Keratinocyte (primary cell): ENCODE data around the gene PMEPA1. TPM values are rescaled to one million over a fixed set of nuclear protein-coding genes. Genes with fewer than 3 reads are reported as not detected.

Experiments used
- DNase-seq: peaks from one replicate; pipeline ENCODE4 v3.0.0-alpha.2; 2011; ENCODE audit warnings: low read depth, missing footprints, low spot score
- FAIRE-seq: peaks from 2 replicates; lab custom pipeline; 2011; peaks lifted over from hg19 to GRCh38; lab: Jason Lieb, UNC
- H2AFZ ChIP-seq: 2 replicates; pipeline ENCODE4 v1.6.0; 2012; ENCODE audit warnings: low read length, control low read depth, inconsistent platforms; ENCODE audit not compliant: control insufficient read depth
- H3K27ac ChIP-seq: 2 replicates; pipeline ENCODE4 v1.5.1; 2011; ENCODE audit warnings: low read length; ENCODE audit not compliant: control insufficient read depth, insufficient read depth
- H3K27me3 ChIP-seq: 3 replicates; pipeline ENCODE4 v1.6.0; 2011; ENCODE audit warnings: low read length; ENCODE audit not compliant: control insufficient read depth, insufficient read depth; ENCODE audit errors: extremely low read depth
- H3K36me3 ChIP-seq, 2 experiments: 2 replicates in 1 of 2; 3 replicates in 1 of 2; pipeline ENCODE4 v1.5.1; 2011; ENCODE audit warnings: low read length in 2 of 2, mild to moderate bottlenecking in 1 of 2; ENCODE audit not compliant: control insufficient read depth in 2 of 2, insufficient read depth in 2 of 2; ENCODE audit errors: extremely low read depth in 1 of 2
- H3K4me1 ChIP-seq: 3 replicates; pipeline ENCODE4 v1.5.1; 2011; ENCODE audit warnings: low read length; ENCODE audit not compliant: control insufficient read depth, insufficient read depth; ENCODE audit errors: extremely low read depth
- H3K4me2 ChIP-seq: 3 replicates; pipeline ENCODE4 v1.6.0; 2011; ENCODE audit warnings: low read depth, low read length; ENCODE audit not compliant: control insufficient read depth, insufficient read depth; ENCODE audit errors: extremely low read depth
- H3K4me3 ChIP-seq, 3 experiments: fragments of 200-600 bp in 1 of 3; sonication (generic) in 1 of 3; 2 replicates in 2 of 3; 3 replicates in 1 of 3; pipeline ENCODE4 v1.5.1; 2011 to 2016; ENCODE audit warnings: low read length in 3 of 3, mild to moderate bottlenecking in 3 of 3, control low read depth in 2 of 3, inconsistent platforms in 1 of 3, low read depth in 1 of 3, mixed read lengths in 1 of 3, mixed run types in 1 of 3, moderate library complexity in 1 of 3; ENCODE audit not compliant: control insufficient read depth in 2 of 3, insufficient read depth in 2 of 3; ENCODE audit errors: extremely low read depth in 1 of 3
- H3K79me2 ChIP-seq: 2 replicates; pipeline ENCODE4 v1.6.0; 2012; ENCODE audit warnings: low read length; ENCODE audit not compliant: control insufficient read depth, insufficient read depth
- H3K9ac ChIP-seq: 3 replicates; pipeline ENCODE4 v1.6.0; 2011; ENCODE audit warnings: low read length; ENCODE audit not compliant: control insufficient read depth, insufficient read depth; ENCODE audit errors: extremely low read depth
- H3K9me1 ChIP-seq: 3 replicates; pipeline ENCODE4 v1.6.0; 2011; ENCODE audit warnings: low read length; ENCODE audit not compliant: control insufficient read depth, insufficient read depth; ENCODE audit errors: extremely low read depth
- H3K9me3 ChIP-seq: 2 replicates; pipeline ENCODE4 v1.5.1; 2012; ENCODE audit warnings: low read depth, low read length; ENCODE audit not compliant: control insufficient read depth
- H4K20me1 ChIP-seq: 3 replicates; pipeline ENCODE4 v1.6.0; 2011; ENCODE audit warnings: low read length; ENCODE audit not compliant: control insufficient read depth, insufficient read depth; ENCODE audit errors: extremely low read depth
- CTCF ChIP-seq, 3 experiments: IDR thresholded peaks in 1 of 3; conservative IDR thresholded peaks in 1 of 3; optimal IDR thresholded peaks in 1 of 3; 2 replicates in 2 of 3; 3 replicates in 1 of 3; pipeline versions ENCODE3 to v1.5.1; 2011; ENCODE audit warnings: low read length in 3 of 3, mild to moderate bottlenecking in 3 of 3, moderate library complexity in 2 of 3, control low read depth in 1 of 3, inconsistent platforms in 1 of 3; ENCODE audit not compliant: insufficient read depth in 2 of 3; ENCODE audit errors: extremely low read depth in 1 of 3
- EZH2 ChIP-seq: IDR thresholded peaks from one replicate; pipeline ENCODE4 v1.6.1; 2012; ENCODE audit warnings: inconsistent platforms, mild to moderate bottlenecking, low read length, moderate library complexity
- dilution Hi-C: fragments of 300-500 bp; cut with MboI; formaldehyde crosslinking; loops from one replicate; pipeline ENCODE4 v1.7.0; 2020; ENCODE audit warnings: low sequenced_read_pairs; ENCODE audit not compliant: extremely low pct_ligation_motif_present
- polyA plus RNA-seq, 5 experiments: library from polyadenylated mRNA; depleted of rRNA in 3 of 5; stranded (reverse) in 3 of 5; stranded (forward) in 1 of 5; unstranded in 1 of 5; fragments of >200 nt; gene quantifications; 1 replicate in 1 of 5; 2 replicates in 3 of 5; 3 replicates in 1 of 5; pipeline versions ENCODE4 v1.2.1 to v1.2.3, GENCODE V29; 2011 to 2012; ENCODE audit warnings: missing spikeins in 2 of 5, low read depth in 1 of 5, low replicate concordance in 1 of 5

Gene PMEPA1
- polyA plus RNA-seq, 1 donor (not counting 4 experiments of a cell fraction or from before 2014, with no cell fraction given) = 29.0 TPM

- Histone ChIP-seq H3K4me1 (no peaks in the 10 kb centered on the region), H3K9me1 (no peaks in the 10 kb centered on the region), H3K4me3 (no peak overlapping the region), H3K27ac (no peak overlapping the region), H3K9ac (no peak overlapping the region), H3K9me3 (peaks cover 2% of the 10 kb centered on the region), H3K27me3 (peaks cover 5% of the 10 kb centered on the region), H3K79me2 (no peaks in the 10 kb centered on the region), H3K36me3 (no peaks in the 10 kb centered on the region), H4K20me1 (no peaks in the 10 kb centered on the region), H2AFZ (peak overlapping the region; percentile 69), H3K4me2 (no peak overlapping the region)
- dilution Hi-C loops = no loop called here
- peak; percentile 48 for FAIRE-seq
- TF ChIP-seq CTCF (optimal IDR thresholded peaks at IDR 0.05 in 1 of 3, IDR thresholded peaks at IDR 0.05 in 1 of 3, conservative IDR thresholded peaks at IDR 0.05 in 1 of 3; ENCODE audit: extremely low read depth in 1 of 3, insufficient read depth in 2 of 3, low read length in 3 of 3) = no peak
- TF ChIP-seq EZH2 = no peak
- no peak for DNase-seq
These were observed 81.5 kb downstream of the PMEPA1 start for GRCh38 chr20:57628047-57628961.

GRCh38 chr20:57627339-57627738, 82.5 kb downstream of the PMEPA1 start:
- no peak for TF ChIP-seq CTCF (optimal IDR thresholded peaks at IDR 0.05 in 1 of 3, IDR thresholded peaks at IDR 0.05 in 1 of 3, conservative IDR thresholded peaks at IDR 0.05 in 1 of 3; ENCODE audit: extremely low read depth in 1 of 3, insufficient read depth in 2 of 3, low read length in 3 of 3)
- TF ChIP-seq EZH2 = no peak
- Histone ChIP-seq H3K27me3 (peaks cover 5% of the 10 kb centered on the region), H3K9ac (no peak overlapping the region), H3K4me2 (no peak overlapping the region), H3K36me3 (no peaks in the 10 kb centered on the region), H3K9me3 (peaks cover 2% of the 10 kb centered on the region), H3K4me3 (no peak overlapping the region), H2AFZ (no peak overlapping the region), H4K20me1 (no peaks in the 10 kb centered on the region), H3K9me1 (no peaks in the 10 kb centered on the region), H3K79me2 (no peaks in the 10 kb centered on the region), H3K4me1 (peaks cover 9% of the 10 kb centered on the region), H3K27ac (no peak overlapping the region)
- no peak for DNase-seq
- dilution Hi-C loops = no loop called here
- FAIRE-seq = no peak
